Heart left ventricle (tissue), 13 donors: ENCODE measurements around the gene GTF3C5.

Experiments
- POLR2A ChIP-seq, 2 donors: fragments of 450-650 bp; IDR thresholded peaks; one replicate each; pipeline ENCODE4 v1.6.1; 2017; ENCODE audit warnings: antibody characterized with exemption in 2 of 2, mild to moderate bottlenecking in 2 of 2, moderate library complexity in 2 of 2
- TF ChIP-seq, protein P1 (sequence below), 12 donors: fragments of 200-600 bp; sonication (generic) in 4 of 12; IDR thresholded peaks; one replicate each; pipeline versions ENCODE4 v1.5.0 to v1.8.0; 2018 to 2022; ENCODE audit warnings: antibody characterized with exemption in 12 of 12, mild to moderate bottlenecking in 5 of 12
- donor health status: ischemic (EF 13 %, LVEDD 7.1; RV severe dilation, severe dysfunction).
- donor health status: DM: no; HTN: yes; CAD: no.
- donor health status: DM: no; HTN: no; CAD: no.
- donor health status: ischemic (EF 25% LVEDD 6.9; RV normal size, moderate dysfunction).
- donor health status: ischemic (EF 25% LVEDD 5.7; RV mildly dilated, moderate dysfunction).
- donor health status: ischemic (EF 35%, LVEDD 5.7; RV mildly dilated, moderate dysfunction).
- donor health status: nonischemic (EF 11% LVEDD 7.7; RV severe dilation, severe dysfunction).
- donor health status: DM: yes; HTN: yes; CAD: no.
- donor health status: PGD.
- donor health status: ischemic (EF 29% LVEDD 5.4; RV normal size, mild dysfunction).
- donor health status: nonischemic (EF 23%, LVEDD 6.1; RV moderate dilation, normal function).

DNA sequence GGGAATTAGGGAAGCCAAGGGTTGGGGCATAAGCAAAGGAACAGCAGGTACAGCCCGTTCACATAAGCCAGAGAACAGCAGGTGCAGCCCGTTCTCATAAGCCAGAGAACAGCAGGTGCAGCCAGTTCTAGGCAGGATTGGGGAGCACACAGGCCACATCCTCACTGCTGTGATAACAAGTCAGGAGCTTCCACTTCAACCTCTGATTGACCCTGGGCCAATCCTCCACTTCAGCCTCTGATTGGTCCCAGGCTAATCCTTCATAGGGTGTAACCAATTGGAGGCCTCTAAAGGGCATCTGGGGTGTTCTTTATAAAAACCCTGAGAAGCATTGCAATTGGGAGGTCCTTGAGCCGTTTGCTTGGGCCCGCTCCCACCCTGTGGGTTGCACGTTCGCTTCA lies 58.5 kb downstream of the GTF3C5 start:
- no peak for TF ChIP-seq POLR2A (IDR thresholded peaks at IDR 0.05)
- TF ChIP-seq, protein P1, sequence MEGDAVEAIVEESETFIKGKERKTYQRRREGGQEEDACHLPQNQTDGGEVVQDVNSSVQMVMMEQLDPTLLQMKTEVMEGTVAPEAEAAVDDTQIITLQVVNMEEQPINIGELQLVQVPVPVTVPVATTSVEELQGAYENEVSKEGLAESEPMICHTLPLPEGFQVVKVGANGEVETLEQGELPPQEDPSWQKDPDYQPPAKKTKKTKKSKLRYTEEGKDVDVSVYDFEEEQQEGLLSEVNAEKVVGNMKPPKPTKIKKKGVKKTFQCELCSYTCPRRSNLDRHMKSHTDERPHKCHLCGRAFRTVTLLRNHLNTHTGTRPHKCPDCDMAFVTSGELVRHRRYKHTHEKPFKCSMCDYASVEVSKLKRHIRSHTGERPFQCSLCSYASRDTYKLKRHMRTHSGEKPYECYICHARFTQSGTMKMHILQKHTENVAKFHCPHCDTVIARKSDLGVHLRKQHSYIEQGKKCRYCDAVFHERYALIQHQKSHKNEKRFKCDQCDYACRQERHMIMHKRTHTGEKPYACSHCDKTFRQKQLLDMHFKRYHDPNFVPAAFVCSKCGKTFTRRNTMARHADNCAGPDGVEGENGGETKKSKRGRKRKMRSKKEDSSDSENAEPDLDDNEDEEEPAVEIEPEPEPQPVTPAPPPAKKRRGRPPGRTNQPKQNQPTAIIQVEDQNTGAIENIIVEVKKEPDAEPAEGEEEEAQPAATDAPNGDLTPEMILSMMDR (IDR thresholded peaks at IDR 0.05), result no peak
